ENCODE data around the gene ATP6V0B. TPM values are rescaled to one million over a fixed set of nuclear protein-coding genes. Genes with fewer than 3 reads are reported as not detected.

The ATP6V0B gene
- total RNA-seq, 1 donor from 2014 or later, result 156 TPM

- no peaks in the 10 kb centered on the region for H3K27me3 Mint-ChIP-seq (ENCODE audit: low read depth)
- no peak overlapping the region for H3K27ac Mint-ChIP-seq
- H3K4me3 Mint-ChIP-seq (ENCODE audit: low read depth), result peak overlapping the region; percentile 23
- H3K9me3 Mint-ChIP-seq, result no peaks in the 10 kb centered on the region
- DNase-seq (ENCODE audit: low spot score), result no peak
- intact Hi-C loops (cut with micrococcal nuclease), result loop anchor here (5.0 to 10.0 kb wide), 3 partner anchors 85 to 297 kb away; partner anchors contain the start of genes KDM4A, SLC6A9 and ST3GAL3
- H3K4me1 Mint-ChIP-seq (ENCODE audit: low read depth), result peaks cover 30% of the 10 kb centered on the region
- H3K36me3 Mint-ChIP-seq (ENCODE audit: low read depth), result peaks cover 18% of the 10 kb centered on the region
Observed at GRCh38 chr1:43949678-43950077, 25.1 kb upstream of the ATP6V0B start.

- Mint-ChIP-seq H3K36me3 (ENCODE audit: low read depth) (peaks cover 12% of the 10 kb centered on the region), H3K27ac (no peak overlapping the region), H3K4me3 (ENCODE audit: low read depth) (no peak overlapping the region), H3K27me3 (ENCODE audit: low read depth) (no peaks in the 10 kb centered on the region), H3K9me3 (no peaks in the 10 kb centered on the region), H3K4me1 (ENCODE audit: low read depth) (peaks cover 22% of the 10 kb centered on the region)
- DNase-seq (ENCODE audit: low spot score), result no peak
- intact Hi-C loops (cut with micrococcal nuclease), result no loop called here
Observed at GRCh38 chr1:43951021-43951985, 23.5 kb upstream of the ATP6V0B start.

- DNase-seq (ENCODE audit: low spot score), result no peak
- Mint-ChIP-seq H3K27ac (no peak overlapping the region), H3K27me3 (ENCODE audit: low read depth) (no peaks in the 10 kb centered on the region), H3K36me3 (ENCODE audit: low read depth) (peaks cover 11% of the 10 kb centered on the region), H3K4me3 (ENCODE audit: low read depth) (no peak overlapping the region), H3K4me1 (ENCODE audit: low read depth) (peaks cover 20% of the 10 kb centered on the region), H3K9me3 (no peaks in the 10 kb centered on the region)
- intact Hi-C loops (cut with micrococcal nuclease), result no loop called here
Observed at GRCh38 chr1:43952731-43953346, 21.9 kb upstream of the ATP6V0B start.

GRCh38 chr1:43953361-43953760 lies 21.4 kb upstream of the ATP6V0B start:
- no peak for DNase-seq (ENCODE audit: low spot score)
- Mint-ChIP-seq H3K4me3 (ENCODE audit: low read depth) (no peak overlapping the region), H3K4me1 (ENCODE audit: low read depth) (peaks cover 17% of the 10 kb centered on the region), H3K9me3 (no peaks in the 10 kb centered on the region), H3K27me3 (ENCODE audit: low read depth) (no peaks in the 10 kb centered on the region), H3K36me3 (ENCODE audit: low read depth) (peaks cover 11% of the 10 kb centered on the region), H3K27ac (no peak overlapping the region)
- intact Hi-C loops (cut with micrococcal nuclease), result no loop called here

GRCh38 chr1:43954036-43954435 lies 20.7 kb upstream of the ATP6V0B start:
- H3K9me3 Mint-ChIP-seq, result no peaks in the 10 kb centered on the region
- H3K27me3 Mint-ChIP-seq (ENCODE audit: low read depth), result no peaks in the 10 kb centered on the region
- H3K4me3 Mint-ChIP-seq (ENCODE audit: low read depth), result no peak overlapping the region
- no peak overlapping the region for H3K27ac Mint-ChIP-seq
- intact Hi-C loops (cut with micrococcal nuclease), result no loop called here
- H3K4me1 Mint-ChIP-seq (ENCODE audit: low read depth), result peaks cover 10% of the 10 kb centered on the region
- DNase-seq (ENCODE audit: low spot score), result no peak
- H3K36me3 Mint-ChIP-seq (ENCODE audit: low read depth), result peaks cover 16% of the 10 kb centered on the region

GRCh38 chr1:43956234-43956633 lies 18.5 kb upstream of the ATP6V0B start:
- Mint-ChIP-seq H3K27me3 (ENCODE audit: low read depth) (no peaks in the 10 kb centered on the region), H3K36me3 (ENCODE audit: low read depth) (peaks cover 7% of the 10 kb centered on the region), H3K27ac (no peak overlapping the region), H3K4me1 (ENCODE audit: low read depth) (no peaks in the 10 kb centered on the region), H3K9me3 (no peaks in the 10 kb centered on the region), H3K4me3 (ENCODE audit: low read depth) (no peak overlapping the region)
- intact Hi-C loops (cut with micrococcal nuclease), result no loop called here
- DNase-seq (ENCODE audit: low spot score), result no peak

- Mint-ChIP-seq H3K36me3 (ENCODE audit: low read depth) (peaks cover 11% of the 10 kb centered on the region), H3K9me3 (no peaks in the 10 kb centered on the region), H3K27me3 (ENCODE audit: low read depth) (no peaks in the 10 kb centered on the region), H3K4me1 (ENCODE audit: low read depth) (no peaks in the 10 kb centered on the region), H3K27ac (no peak overlapping the region), H3K4me3 (ENCODE audit: low read depth) (no peak overlapping the region)
- intact Hi-C loops (cut with micrococcal nuclease), result no loop called here
- no peak for DNase-seq (ENCODE audit: low spot score)
Observed at GRCh38 chr1:43957407-43958040, 17.2 kb upstream of the ATP6V0B start.

GRCh38 chr1:43958351-43959255 lies 16.2 kb upstream of the ATP6V0B start:
- H3K27me3 Mint-ChIP-seq (ENCODE audit: low read depth), result no peaks in the 10 kb centered on the region
- no peak overlapping the region for H3K27ac Mint-ChIP-seq
- H3K36me3 Mint-ChIP-seq (ENCODE audit: low read depth), result peaks cover 12% of the 10 kb centered on the region
- H3K4me1 Mint-ChIP-seq (ENCODE audit: low read depth), result no peaks in the 10 kb centered on the region
- no peaks in the 10 kb centered on the region for H3K9me3 Mint-ChIP-seq
- DNase-seq (ENCODE audit: low spot score), result no peak
- H3K4me3 Mint-ChIP-seq (ENCODE audit: low read depth), result no peak overlapping the region
- intact Hi-C loops (cut with micrococcal nuclease), result no loop called here

- Mint-ChIP-seq H3K9me3 (no peaks in the 10 kb centered on the region), H3K36me3 (ENCODE audit: low read depth) (peaks cover 12% of the 10 kb centered on the region), H3K27ac (no peak overlapping the region), H3K27me3 (ENCODE audit: low read depth) (no peaks in the 10 kb centered on the region), H3K4me3 (ENCODE audit: low read depth) (no peak overlapping the region), H3K4me1 (ENCODE audit: low read depth) (no peaks in the 10 kb centered on the region)
- intact Hi-C loops (cut with micrococcal nuclease), result no loop called here
- DNase-seq (ENCODE audit: low spot score), result no peak
Observed at GRCh38 chr1:43960798-43961197, 14.0 kb upstream of the ATP6V0B start.

GRCh38 chr1:43961692-43962091 lies 13.1 kb upstream of the ATP6V0B start:
- intact Hi-C loops (cut with micrococcal nuclease), result no loop called here
- no peak overlapping the region for H3K27ac Mint-ChIP-seq
- H3K9me3 Mint-ChIP-seq, result no peaks in the 10 kb centered on the region
- H3K4me1 Mint-ChIP-seq (ENCODE audit: low read depth), result no peaks in the 10 kb centered on the region
- H3K27me3 Mint-ChIP-seq (ENCODE audit: low read depth), result no peaks in the 10 kb centered on the region
- no peak overlapping the region for H3K4me3 Mint-ChIP-seq (ENCODE audit: low read depth)
- no peak for DNase-seq (ENCODE audit: low spot score)
- peaks cover 12% of the 10 kb centered on the region for H3K36me3 Mint-ChIP-seq (ENCODE audit: low read depth)

GRCh38 chr1:43962324-43962723 lies 12.4 kb upstream of the ATP6V0B start:
- intact Hi-C loops (cut with micrococcal nuclease), result no loop called here
- Mint-ChIP-seq H3K36me3 (ENCODE audit: low read depth) (peaks cover 12% of the 10 kb centered on the region), H3K9me3 (no peaks in the 10 kb centered on the region), H3K4me3 (ENCODE audit: low read depth) (no peak overlapping the region), H3K4me1 (ENCODE audit: low read depth) (no peaks in the 10 kb centered on the region), H3K27me3 (ENCODE audit: low read depth) (no peaks in the 10 kb centered on the region), H3K27ac (no peak overlapping the region)
- DNase-seq (ENCODE audit: low spot score), result no peak

- H3K9me3 Mint-ChIP-seq, result no peaks in the 10 kb centered on the region
- peaks cover 12% of the 10 kb centered on the region for H3K36me3 Mint-ChIP-seq (ENCODE audit: low read depth)
- H3K27me3 Mint-ChIP-seq (ENCODE audit: low read depth), result no peaks in the 10 kb centered on the region
- DNase-seq (ENCODE audit: low spot score), result no peak
- no peak overlapping the region for H3K4me3 Mint-ChIP-seq (ENCODE audit: low read depth)
- no peak overlapping the region for H3K27ac Mint-ChIP-seq
- intact Hi-C loops (cut with micrococcal nuclease), result no loop called here
- no peaks in the 10 kb centered on the region for H3K4me1 Mint-ChIP-seq (ENCODE audit: low read depth)
Observed at GRCh38 chr1:43963006-43963405, 11.8 kb upstream of the ATP6V0B start.
